AG10803 (cell line): ENCODE measurements around the gene FRMPD4.
A peak's percentile ranks its signal among the peaks of the same experiment; 100 is the strongest.

Source experiments
- DNase-seq: peaks from one replicate; pipeline ENCODE4 v3.0.0; 2010; ENCODE audit warnings: low read depth
- H3K4me3 ChIP-seq: 2 replicates; pipeline ENCODE4 v1.5.1; 2011; ENCODE audit warnings: mild to moderate bottlenecking, low read length, control low read depth
- CTCF ChIP-seq: conservative IDR thresholded peaks from 2 replicates; pipeline ENCODE4 v1.5.1; 2011; ENCODE audit warnings: mild to moderate bottlenecking, low read length, control low read depth, inconsistent platforms

FRMPD4 gene

GRCh38 chrX:12236156-12236555 is 97.9 kb downstream of the FRMPD4 start:
- no peak overlapping the region for H3K4me3 ChIP-seq
- DNase-seq: no peak
- no peak for TF ChIP-seq CTCF

- no peak for TF ChIP-seq CTCF
- H3K4me3 ChIP-seq: no peak overlapping the region
- DNase-seq: no peak
These were observed 98.9 kb downstream of the FRMPD4 start for GRCh38 chrX:12237131-12237530.

- no peak overlapping the region for H3K4me3 ChIP-seq
- no peak for DNase-seq
- TF ChIP-seq CTCF: no peak
These were observed 99.5 kb downstream of the FRMPD4 start for GRCh38 chrX:12237771-12238170.

GRCh38 chrX:12239356-12240082 is 101.2 kb downstream of the FRMPD4 start:
- DNase-seq: peak; percentile 66
- TF ChIP-seq CTCF: no peak

GRCh38 chrX:12240491-12240890 is 102.2 kb downstream of the FRMPD4 start:
- TF ChIP-seq CTCF: no peak
- no peak overlapping the region for H3K4me3 ChIP-seq
- no peak for DNase-seq

More at GRCh38 chrX:12239356-12240082, 101.2 kb downstream of the FRMPD4 start:
- H3K4me3 ChIP-seq: no peak overlapping the region

GRCh38 chrX:12241026-12241425 is 102.8 kb downstream of the FRMPD4 start:
- no peak for TF ChIP-seq CTCF
- DNase-seq: no peak
- no peak overlapping the region for H3K4me3 ChIP-seq
